ENCODE measurements around the gene COPZ2. TPM values are rescaled to one million over a fixed set of nuclear protein-coding genes. Genes with fewer than 3 reads are reported as not detected.

Gene COPZ2
- total RNA-seq (2022; extraction: Qiagen RNA extraction), result 14.5 to 17.2 TPM (median 15.5 TPM) in 5 replicates

GRCh38 chr17:48037036-48037837, at the start of gene COPZ2:
Gene COPZ2, minus strand, starts transcription at chr17:48037797. Its CDS starts 20 bp downstream, at chr17:48037777.

GRCh38 chr17:48047741-48048383, 10.3 kb upstream of the COPZ2 start, which contains the start of gene NFE2L1:
Gene NFE2L1, plus strand, starts transcription at chr17:48048359. Its CDS starts 2,760 bp downstream, at chr17:48051119.

Other genes with a start within 250 kb of the COPZ2 start
- gene OSBPL7, start 216.0 kb downstream of the COPZ2 start, total RNA-seq (2022; extraction: Qiagen RNA extraction), result 9.8 to 16.3 TPM (median 13.6 TPM) in 5 replicates
- 86.1 to 122 TPM (median 87.6 TPM) in 5 replicates for gene MRPL10, start 206.3 kb downstream of the COPZ2 start, total RNA-seq (2022; extraction: Qiagen RNA extraction)
- gene LRRC46, start 206.1 kb downstream of the COPZ2 start, total RNA-seq (2022; extraction: Qiagen RNA extraction), result 2.9 to 3.6 TPM (median 3.2 TPM) in 5 replicates
- 32.4 to 40.3 TPM (median 36.9 TPM) in 5 replicates for gene SCRN2, start 196.5 kb downstream of the COPZ2 start, total RNA-seq (2022; extraction: Qiagen RNA extraction)
- 3.9 to 5.4 TPM (median 4.4 TPM) in 5 replicates for gene SP6, start 186.6 kb downstream of the COPZ2 start, total RNA-seq (2022; extraction: Qiagen RNA extraction)
- gene SP2, start 141.6 kb downstream of the COPZ2 start, total RNA-seq (2022; extraction: Qiagen RNA extraction), result 16.3 to 20.1 TPM (median 16.7 TPM) in 5 replicates
- 22.1 to 23.5 TPM (median 22.6 TPM) in 5 replicates for gene PNPO, start 96.2 kb downstream of the COPZ2 start, total RNA-seq (2022; extraction: Qiagen RNA extraction)
- 2.1 to 3.1 TPM (median 2.3 TPM) in 5 replicates for gene PRR15L, start 79.9 kb downstream of the COPZ2 start, total RNA-seq (2022; extraction: Qiagen RNA extraction)
- gene CDK5RAP3, start 66.7 kb downstream of the COPZ2 start, total RNA-seq (2022; extraction: Qiagen RNA extraction), result 103 to 132 TPM (median 112 TPM) in 5 replicates
- gene NFE2L1, start 10.6 kb upstream of the COPZ2 start, total RNA-seq (2022; extraction: Qiagen RNA extraction), result 102 to 125 TPM (median 120 TPM) in 5 replicates
- gene CBX1, start 63.7 kb upstream of the COPZ2 start, total RNA-seq (2022; extraction: Qiagen RNA extraction), result 77.3 to 103 TPM (median 80.1 TPM) in 5 replicates
- gene SNX11, start 70.0 kb upstream of the COPZ2 start, total RNA-seq (2022; extraction: Qiagen RNA extraction), result 26.2 to 29.2 TPM (median 27.3 TPM) in 5 replicates

All from A549 treated with Mapracorat at 1 μM for 4 hours (cell line).